Epithelial cell of esophagus (primary cell): ENCODE results near the gene TEKT5.

Experiments used
- DNase-seq: peaks from one replicate; pipeline ENCODE4 v3.0.0; 2010; ENCODE audit warnings: low read depth
- H3K4me3 ChIP-seq: 2 replicates; pipeline ENCODE4 v1.5.1; 2011; ENCODE audit warnings: mild to moderate bottlenecking, low read length, control low read depth
- TF ChIP-seq, protein P1 (sequence below): IDR thresholded peaks from 2 replicates; pipeline ENCODE4 v1.5.1; 2011; ENCODE audit warnings: low read depth, mild to moderate bottlenecking, low read length, control low read depth, inconsistent platforms; ENCODE audit not compliant: insufficient read depth; ENCODE audit errors: missing control alignments

TEKT5 gene

DNA sequence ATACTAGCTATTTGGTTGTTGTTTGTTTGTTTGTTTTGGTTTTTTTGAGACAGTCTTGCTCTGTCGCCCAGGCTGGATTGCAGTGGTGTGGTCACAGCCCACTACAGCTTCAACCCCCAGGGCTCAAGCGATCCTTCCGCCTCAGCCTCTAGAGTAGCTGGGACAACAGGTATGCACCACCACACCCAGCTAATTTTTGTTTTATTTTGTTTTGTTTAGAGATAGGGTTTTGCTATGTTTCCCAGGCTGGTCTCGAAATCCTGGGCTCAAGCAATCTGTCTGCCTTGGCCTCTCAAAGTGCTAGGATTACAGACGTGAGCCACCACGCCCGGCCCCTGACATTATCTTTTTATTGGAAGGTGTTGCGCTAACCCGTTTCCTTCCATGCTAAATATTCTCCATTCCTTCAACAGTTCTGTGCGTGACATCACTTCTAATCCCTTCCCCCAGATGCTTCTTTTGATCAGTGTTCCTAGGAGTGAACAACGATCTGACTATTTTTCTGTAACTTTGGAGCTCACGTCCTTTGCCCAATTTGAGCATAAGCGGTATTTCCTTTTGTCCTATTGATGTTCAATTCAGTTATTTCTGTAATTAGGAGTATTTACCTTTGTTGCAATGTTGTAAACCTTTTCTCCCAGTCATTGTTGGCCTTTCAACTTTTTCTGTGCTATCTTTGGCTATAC lies 84.1 kb downstream of the TEKT5 start:
- no peak overlapping the region for H3K4me3 ChIP-seq
- TF ChIP-seq, protein P1, sequence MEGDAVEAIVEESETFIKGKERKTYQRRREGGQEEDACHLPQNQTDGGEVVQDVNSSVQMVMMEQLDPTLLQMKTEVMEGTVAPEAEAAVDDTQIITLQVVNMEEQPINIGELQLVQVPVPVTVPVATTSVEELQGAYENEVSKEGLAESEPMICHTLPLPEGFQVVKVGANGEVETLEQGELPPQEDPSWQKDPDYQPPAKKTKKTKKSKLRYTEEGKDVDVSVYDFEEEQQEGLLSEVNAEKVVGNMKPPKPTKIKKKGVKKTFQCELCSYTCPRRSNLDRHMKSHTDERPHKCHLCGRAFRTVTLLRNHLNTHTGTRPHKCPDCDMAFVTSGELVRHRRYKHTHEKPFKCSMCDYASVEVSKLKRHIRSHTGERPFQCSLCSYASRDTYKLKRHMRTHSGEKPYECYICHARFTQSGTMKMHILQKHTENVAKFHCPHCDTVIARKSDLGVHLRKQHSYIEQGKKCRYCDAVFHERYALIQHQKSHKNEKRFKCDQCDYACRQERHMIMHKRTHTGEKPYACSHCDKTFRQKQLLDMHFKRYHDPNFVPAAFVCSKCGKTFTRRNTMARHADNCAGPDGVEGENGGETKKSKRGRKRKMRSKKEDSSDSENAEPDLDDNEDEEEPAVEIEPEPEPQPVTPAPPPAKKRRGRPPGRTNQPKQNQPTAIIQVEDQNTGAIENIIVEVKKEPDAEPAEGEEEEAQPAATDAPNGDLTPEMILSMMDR: no peak
- no peak for DNase-seq

- TF ChIP-seq, protein P1: no peak
- peak; percentile 57 for DNase-seq
- no peak overlapping the region for H3K4me3 ChIP-seq
Observed at GRCh38 chr16:10609402-10609774, 85.3 kb downstream of the TEKT5 start.

DNA sequence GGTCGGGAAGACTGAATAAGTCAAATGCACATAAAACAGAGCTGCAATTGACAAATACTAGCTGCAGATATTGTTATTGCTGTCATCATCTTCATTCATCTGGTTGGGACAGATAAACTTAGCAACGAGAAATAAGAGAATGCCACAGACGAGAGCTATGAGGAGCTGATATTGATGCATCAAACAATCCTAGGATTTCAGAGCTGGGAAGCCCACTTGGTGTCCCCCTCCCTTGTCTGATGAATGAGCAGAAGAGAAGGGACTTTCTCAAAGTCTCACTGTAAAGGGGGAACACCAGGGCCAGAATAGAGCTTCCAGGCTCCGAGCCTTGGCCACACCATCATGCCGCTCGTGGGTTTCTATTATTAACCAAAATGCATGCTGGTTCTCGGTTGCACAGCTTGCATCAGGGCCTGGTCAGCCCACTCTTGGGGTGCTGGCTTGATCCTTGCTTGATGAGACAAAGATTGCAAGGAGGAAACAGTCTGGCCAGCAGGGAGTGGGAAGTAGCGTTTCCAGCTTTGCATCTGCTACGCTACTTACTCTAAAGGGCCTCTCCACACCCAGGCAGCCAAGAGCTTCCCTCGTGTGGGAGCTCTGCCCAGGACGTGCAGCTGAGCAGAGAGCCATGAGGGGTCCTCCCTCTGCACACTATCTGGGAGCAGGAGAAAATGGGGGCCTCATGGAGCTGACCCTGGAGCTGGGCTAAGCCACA lies 85.9 kb downstream of the TEKT5 start:
- no peak overlapping the region for H3K4me3 ChIP-seq
- DNase-seq: no peak

DNA sequence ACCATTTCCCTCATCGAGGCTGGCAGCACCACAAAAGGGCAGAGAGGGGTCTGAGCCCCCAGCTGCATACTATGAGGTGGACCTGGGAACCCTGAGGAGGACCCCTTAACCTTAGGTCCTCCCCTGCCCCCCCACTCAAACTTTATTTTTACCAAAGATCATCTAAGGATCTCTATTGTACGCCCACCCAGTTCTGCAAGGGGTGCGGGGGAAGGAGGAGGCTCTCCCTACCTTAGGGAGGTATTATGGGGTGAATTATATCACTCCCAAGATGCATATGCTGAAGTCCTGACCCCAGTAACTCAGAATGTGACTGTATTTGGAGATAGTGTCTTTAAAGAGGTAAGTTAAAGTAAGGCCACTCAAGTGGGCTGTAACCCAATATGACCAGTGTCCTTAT lies 87.6 kb downstream of the TEKT5 start:
- no peak for DNase-seq
- TF ChIP-seq, protein P1: no peak
- no peak overlapping the region for H3K4me3 ChIP-seq

More for the DNA sequence above, 85.9 kb downstream of the TEKT5 start:
- TF ChIP-seq, protein P1: no peak

DNA sequence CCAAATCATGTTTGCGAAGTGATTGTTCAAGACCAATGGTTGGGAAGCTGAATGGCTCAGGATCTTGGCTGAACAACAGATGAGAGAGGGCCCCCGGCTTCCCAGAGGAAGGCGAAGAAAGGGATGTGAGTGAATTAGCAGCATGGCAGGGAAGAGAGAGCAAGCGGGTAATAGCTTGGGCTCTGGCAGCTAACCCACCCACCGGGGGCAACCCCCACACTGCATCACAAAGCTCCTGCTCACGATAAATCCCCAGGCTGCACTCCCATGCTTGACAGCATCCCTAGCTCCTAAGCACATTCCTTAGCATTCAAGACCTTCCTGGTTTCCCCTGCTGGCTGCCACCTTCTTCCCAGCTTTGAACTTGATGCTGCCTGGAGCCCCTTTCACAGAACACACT lies 88.1 kb downstream of the TEKT5 start:
- no peak overlapping the region for H3K4me3 ChIP-seq
- TF ChIP-seq, protein P1: no peak
- DNase-seq: no peak

GRCh38 chr16:10605636-10606035 lies 89.1 kb downstream of the TEKT5 start:
- no peak overlapping the region for H3K4me3 ChIP-seq
- DNase-seq: no peak
- TF ChIP-seq, protein P1: no peak
